ENCODE measurements around the gene CERS2.

Gene CERS2

GRCh38 chr1:150968491-150968890 is 6.1 kb downstream of the CERS2 start:
- no peak for TF ChIP-seq CTCF (IDR thresholded peaks at IDR 0.05; ENCODE audit: extremely low read depth, missing control alignments)

GRCh38 chr1:150967936-150968335 is 6.7 kb downstream of the CERS2 start:
- TF ChIP-seq CTCF (IDR thresholded peaks at IDR 0.05; ENCODE audit: extremely low read depth, missing control alignments): no peak
- no peak for DNase-seq (ENCODE audit: low spot score)

More at GRCh38 chr1:150968491-150968890, 6.1 kb downstream of the CERS2 start:
- DNase-seq (ENCODE audit: low spot score): no peak

GRCh38 chr1:150966011-150966410 is 8.6 kb downstream of the CERS2 start:
- TF ChIP-seq CTCF (IDR thresholded peaks at IDR 0.05; ENCODE audit: extremely low read depth, missing control alignments): no peak
- no peak for DNase-seq (ENCODE audit: low spot score)

- DNase-seq (ENCODE audit: low spot score): no peak
- no peak for TF ChIP-seq CTCF (IDR thresholded peaks at IDR 0.05; ENCODE audit: extremely low read depth, missing control alignments)
Measured at GRCh38 chr1:150965605-150966004, 9.0 kb downstream of the CERS2 start.

- no peak for TF ChIP-seq CTCF (IDR thresholded peaks at IDR 0.05; ENCODE audit: extremely low read depth, missing control alignments)
Measured at GRCh38 chr1:150964164-150964489, 10.5 kb downstream of the CERS2 start.

GRCh38 chr1:150963321-150964163 is 11.1 kb downstream of the CERS2 start:
- DNase-seq (ENCODE audit: low spot score): no peak
- TF ChIP-seq CTCF (IDR thresholded peaks at IDR 0.05; ENCODE audit: extremely low read depth, missing control alignments): no peak

More at GRCh38 chr1:150964164-150964489, 10.5 kb downstream of the CERS2 start:
- no peak for DNase-seq (ENCODE audit: low spot score)

- no peak for DNase-seq (ENCODE audit: low spot score)
- TF ChIP-seq CTCF (IDR thresholded peaks at IDR 0.05; ENCODE audit: extremely low read depth, missing control alignments): no peak
Measured at GRCh38 chr1:150961756-150962155, 12.9 kb downstream of the CERS2 start.

All from GM20000 (cell line).